COLO829 (cell line): ENCODE measurements around the gene ACADS.
"Not testable (repeated sequence)": the region's sequence is repeated elsewhere in the genome, so short reads cannot be mapped to it uniquely, and the experiment has no call there.

Experiments
- DNase-seq: peaks from one replicate; pipeline ENCODE4 v3.0.0; 2012; ENCODE audit warnings: low spot score

Gene ACADS

GRCh38 chr12:120726961-120727360 lies 1.3 kb downstream of the ACADS start:
- no peak for DNase-seq

GRCh38 chr12:120732198-120732597 lies 6.6 kb downstream of the ACADS start:
- not testable (repeated sequence) for DNase-seq

GRCh38 chr12:120733574-120733973 lies 7.9 kb downstream of the ACADS start:
- no peak for DNase-seq

GRCh38 chr12:120734210-120734609 lies 8.6 kb downstream of the ACADS start:
- DNase-seq: no peak

GRCh38 chr12:120735181-120735580 lies 9.6 kb downstream of the ACADS start:
- DNase-seq: no peak

- DNase-seq: no peak
Measured at GRCh38 chr12:120736404-120737331, 11.0 kb downstream of the ACADS start.

- no peak for DNase-seq
Measured at GRCh38 chr12:120737557-120738251, 12.1 kb downstream of the ACADS start.

GRCh38 chr12:120738252-120739030 lies 12.8 kb downstream of the ACADS start:
- DNase-seq: no peak

GRCh38 chr12:120739031-120739762 lies 13.6 kb downstream of the ACADS start:
- no peak for DNase-seq

- DNase-seq: no peak
Measured at GRCh38 chr12:120739821-120740613, 14.4 kb downstream of the ACADS start.

GRCh38 chr12:120740871-120741270 lies 15.2 kb downstream of the ACADS start:
- no peak for DNase-seq

GRCh38 chr12:120741476-120742421 lies 16.1 kb downstream of the ACADS start:
- DNase-seq: no peak

- DNase-seq: no peak
Measured at GRCh38 chr12:120744922-120745493, 19.4 kb downstream of the ACADS start.

GRCh38 chr12:120748242-120748641 lies 22.6 kb downstream of the ACADS start:
- DNase-seq: no peak

GRCh38 chr12:120749256-120749655 lies 23.6 kb downstream of the ACADS start:
- no peak for DNase-seq

- no peak for DNase-seq
Measured at GRCh38 chr12:120750806-120751205, 25.2 kb downstream of the ACADS start.

- DNase-seq: no peak
Measured at GRCh38 chr12:120751389-120751788, 25.8 kb downstream of the ACADS start.

- no peak for DNase-seq
Measured at GRCh38 chr12:120754792-120755191, 29.2 kb downstream of the ACADS start.

- no peak for DNase-seq
Measured at GRCh38 chr12:120755269-120755668, 29.6 kb downstream of the ACADS start.
